ENCODE data around the gene SLC41A3.

SLC41A3 gene

DNA sequence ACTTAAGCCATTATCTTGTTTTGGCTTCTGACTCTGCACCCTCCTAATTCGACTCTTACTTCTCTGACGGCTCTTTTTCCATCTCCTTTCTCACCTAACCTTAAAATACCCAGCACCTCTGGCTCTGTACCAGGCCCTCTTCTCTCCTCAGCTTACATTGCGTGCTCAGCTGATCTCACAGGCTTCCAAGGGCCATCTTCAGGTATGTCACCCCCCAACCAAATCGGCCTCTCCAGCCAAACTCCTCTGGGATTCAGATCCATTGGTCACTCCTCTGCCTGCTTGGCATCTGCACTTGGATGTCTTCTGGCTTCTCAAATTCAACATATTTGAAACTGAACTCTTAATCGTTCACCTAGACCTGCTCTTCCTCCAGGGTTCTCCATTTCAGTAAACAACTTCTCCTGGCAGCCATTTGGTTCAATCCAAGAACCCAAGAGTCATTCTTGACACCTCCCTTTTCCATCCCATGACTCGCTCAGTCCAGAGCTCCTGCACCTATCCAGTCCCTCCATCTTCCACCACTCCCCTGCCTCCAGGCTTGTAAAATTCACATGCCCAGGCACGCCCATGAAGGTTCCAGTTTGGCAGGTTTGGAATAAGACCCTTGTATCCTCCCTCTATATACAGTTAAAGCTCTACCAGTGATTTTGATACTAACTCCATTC is 35.2 kb upstream of the SLC41A3 start:
- DNase-seq: no peak

DNA sequence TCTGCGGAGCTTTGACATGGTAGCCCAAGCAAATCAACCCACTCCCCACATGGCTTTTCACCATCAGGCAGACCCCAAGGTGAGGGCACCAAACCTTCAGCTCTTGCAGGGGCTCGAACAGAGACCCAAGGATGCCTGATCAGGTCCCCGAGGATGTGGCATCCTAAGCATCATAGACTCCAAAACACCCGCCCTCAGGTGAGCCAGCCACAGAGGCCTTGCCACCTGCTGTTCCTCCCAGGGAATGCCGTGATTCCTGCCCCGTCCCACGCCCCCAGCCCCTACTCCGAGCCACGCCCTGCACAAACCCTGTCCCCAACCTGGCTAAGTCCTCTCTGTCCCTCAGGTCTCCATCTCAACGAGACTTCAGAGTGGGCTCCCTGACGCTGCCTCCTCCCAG is 34.7 kb upstream of the SLC41A3 start:
- DNase-seq: no peak

DNA sequence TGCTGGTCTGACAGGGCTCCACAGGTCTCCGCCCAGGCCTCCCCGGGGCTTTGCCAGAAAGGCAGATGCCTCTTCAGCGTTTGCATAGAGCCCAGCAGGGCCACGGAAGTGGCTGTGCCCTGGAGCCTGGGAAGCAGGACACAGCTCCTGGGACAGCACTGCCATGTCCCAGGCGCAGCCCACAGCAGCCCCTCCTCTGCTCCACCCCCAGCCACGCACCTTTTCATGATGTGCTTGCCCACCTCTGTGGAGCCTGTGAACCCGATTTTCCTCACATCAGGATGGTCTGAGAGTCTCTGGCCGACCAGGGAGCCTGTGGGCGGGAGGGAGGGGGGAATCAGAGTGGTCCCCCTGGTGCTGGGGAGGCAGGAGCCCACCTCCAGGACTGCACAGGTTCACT is 33.9 kb upstream of the SLC41A3 start:
- DNase-seq: no peak

GRCh38 chr3:126117212-126117611 is 33.3 kb upstream of the SLC41A3 start:
- DNase-seq: no peak

- DNase-seq: no peak
Observed at GRCh38 chr3:126116526-126116925, 32.6 kb upstream of the SLC41A3 start.

GRCh38 chr3:126114443-126115386 is 30.8 kb upstream of the SLC41A3 start:
- DNase-seq: no peak

DNA sequence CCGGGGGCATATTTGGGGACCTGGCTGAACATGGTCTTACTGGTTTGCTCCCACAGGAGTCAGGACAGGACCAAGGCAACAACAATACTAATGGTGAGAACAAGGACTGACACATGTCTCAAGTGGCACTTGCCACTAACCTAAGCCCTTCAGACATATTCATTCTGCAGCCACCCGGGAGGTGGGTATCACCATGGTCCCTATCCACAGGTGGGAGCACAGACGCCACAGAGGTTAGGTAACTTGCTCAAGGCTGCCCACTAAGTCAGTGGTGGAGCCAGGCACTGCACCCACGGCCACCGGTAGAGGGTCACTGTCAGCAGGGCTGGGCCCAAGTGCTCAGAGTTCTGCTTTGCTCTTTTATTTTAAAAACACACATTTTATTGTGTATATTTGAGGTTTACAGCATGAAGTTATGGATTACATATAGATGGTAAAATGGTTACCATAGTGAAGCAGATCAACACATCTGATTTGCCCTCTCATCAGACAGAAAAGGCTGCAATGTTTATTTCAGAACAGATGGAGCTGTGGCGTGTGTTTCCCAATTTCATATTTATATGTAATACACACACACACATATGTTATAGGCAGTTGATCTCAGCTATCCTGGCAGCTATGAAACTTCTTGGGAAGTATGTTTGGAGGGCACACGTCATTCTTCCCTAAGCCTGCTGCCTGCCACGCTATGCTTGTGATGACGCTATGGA is 30.0 kb upstream of the SLC41A3 start:
- no peak for DNase-seq

DNA sequence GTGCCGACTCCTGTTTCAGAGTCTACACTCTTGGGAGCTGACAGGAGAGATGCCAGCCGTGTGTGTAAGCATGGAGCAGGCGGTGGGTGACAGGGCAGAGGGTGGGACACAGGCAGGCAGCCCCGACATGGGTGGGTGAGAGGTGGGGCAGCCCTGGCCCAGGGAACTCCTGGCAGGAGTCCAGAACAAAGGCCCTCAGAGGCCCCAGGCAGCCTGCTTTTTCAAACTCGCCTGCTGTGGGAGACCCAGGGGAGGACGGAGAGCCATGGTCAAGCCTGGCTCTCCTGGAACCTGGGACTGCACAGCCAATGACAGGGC is 29.3 kb upstream of the SLC41A3 start:
- no peak for DNase-seq

DNA sequence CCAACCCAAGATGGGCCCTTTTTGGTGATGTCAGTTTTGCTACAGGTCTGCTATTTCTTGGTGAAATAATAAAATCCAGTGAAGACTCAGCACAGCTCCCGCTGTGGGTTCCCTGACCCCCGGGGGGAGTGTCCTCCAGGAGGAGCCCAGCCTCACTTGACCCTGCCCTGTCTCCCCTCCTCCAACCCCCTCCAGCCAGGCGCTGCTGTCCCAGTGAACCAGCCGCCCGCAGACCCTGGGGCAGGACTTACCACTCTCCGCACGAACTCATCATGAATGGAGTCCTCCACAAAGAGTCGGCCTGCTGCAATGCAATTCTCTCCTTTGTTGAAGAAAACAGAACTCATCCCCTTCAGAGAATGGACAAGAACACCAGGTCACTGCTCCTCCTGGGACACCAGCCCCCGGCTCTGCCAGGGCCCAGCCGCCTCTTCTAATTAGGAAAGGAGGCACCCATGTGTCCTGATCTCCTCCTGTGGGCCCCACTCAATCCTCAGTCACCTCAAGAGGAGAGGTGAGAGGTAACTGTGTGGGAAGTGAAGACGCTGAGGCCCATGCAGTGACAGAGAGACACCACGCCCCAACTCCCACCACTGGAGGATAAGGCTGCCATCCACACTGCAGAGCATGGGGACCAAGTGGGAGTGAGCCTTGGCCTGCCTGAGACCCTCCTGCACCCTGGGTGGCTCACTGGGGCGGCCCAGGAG is 28.8 kb upstream of the SLC41A3 start:
- no peak for DNase-seq

GRCh38 chr3:126111566-126112475 is 27.9 kb upstream of the SLC41A3 start:
- DNase-seq: no peak

- no peak for DNase-seq
Observed at GRCh38 chr3:126111126-126111551, 27.2 kb upstream of the SLC41A3 start.

DNA sequence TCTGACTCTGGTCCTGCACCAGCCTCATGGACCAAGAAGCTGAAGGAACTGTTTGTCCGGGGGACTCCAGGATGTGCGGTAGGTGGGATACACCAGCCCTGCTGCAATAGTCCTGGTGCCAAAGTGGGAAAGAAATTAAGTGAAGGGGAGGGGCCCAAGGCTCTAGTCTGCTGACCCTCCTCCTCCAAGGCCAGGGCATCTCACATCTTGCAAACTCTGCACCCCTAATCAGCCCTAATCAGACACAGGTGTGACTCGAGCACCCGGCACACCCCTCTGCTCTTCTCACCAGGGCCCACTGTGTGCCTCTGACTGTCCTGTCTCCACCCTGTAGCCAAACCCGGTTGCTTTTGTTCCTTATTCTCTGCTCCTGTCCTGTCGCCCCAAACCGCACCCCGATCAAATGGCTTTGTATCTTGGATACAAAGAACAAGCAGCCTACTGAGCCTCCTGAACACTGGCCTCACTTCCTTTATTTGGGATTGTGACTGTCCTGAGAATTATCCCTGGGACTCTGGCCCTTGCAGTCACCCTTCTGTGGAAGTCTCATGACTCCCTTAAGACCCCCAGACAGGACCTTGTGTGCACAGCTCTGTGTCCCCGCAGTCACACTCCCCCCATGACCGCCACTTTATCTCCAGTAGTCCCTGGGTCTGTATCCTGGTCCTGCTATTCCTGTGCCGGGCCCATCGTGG is 26.7 kb upstream of the SLC41A3 start:
- DNase-seq: no peak

- DNase-seq: no peak
Observed at GRCh38 chr3:126109880-126110235, 25.9 kb upstream of the SLC41A3 start.

DNA sequence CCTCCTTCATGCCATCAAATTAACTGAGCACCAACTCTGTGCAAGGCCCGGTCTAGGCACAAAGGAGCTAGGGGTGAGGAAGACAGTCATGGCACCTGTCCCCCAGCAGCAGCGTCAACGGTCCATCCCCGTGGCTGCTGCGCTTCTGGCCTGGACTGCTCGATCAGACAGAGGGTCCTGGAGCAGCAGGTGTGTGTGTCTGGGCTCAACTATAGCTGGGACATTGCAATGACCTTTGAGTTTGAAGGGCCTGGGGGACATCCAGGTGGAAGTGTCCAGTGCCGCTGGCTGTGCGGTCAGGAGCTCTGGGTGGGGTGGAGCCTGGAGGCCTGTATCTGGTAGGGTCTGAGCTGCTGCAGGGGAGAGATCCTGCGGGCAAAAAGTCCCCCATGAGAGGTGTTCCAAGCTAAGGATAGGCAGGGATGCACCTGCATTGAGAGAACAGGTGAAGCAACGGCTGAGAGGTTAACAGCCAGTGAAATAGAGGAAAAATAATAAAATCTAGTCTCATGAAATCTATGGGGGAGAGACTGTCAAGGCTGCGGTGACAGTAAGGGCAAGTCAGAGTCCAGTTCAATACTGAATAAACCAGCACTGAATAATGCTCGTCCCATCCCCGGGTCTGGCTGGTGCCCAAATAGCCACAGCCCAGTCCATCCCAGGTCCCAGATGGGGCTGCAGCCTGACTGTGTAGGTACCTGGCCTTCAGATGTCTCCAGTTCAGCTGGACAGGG is 25.4 kb upstream of the SLC41A3 start:
- no peak for DNase-seq

GRCh38 chr3:126108676-126109050 is 24.7 kb upstream of the SLC41A3 start:
- DNase-seq: no peak

DNA sequence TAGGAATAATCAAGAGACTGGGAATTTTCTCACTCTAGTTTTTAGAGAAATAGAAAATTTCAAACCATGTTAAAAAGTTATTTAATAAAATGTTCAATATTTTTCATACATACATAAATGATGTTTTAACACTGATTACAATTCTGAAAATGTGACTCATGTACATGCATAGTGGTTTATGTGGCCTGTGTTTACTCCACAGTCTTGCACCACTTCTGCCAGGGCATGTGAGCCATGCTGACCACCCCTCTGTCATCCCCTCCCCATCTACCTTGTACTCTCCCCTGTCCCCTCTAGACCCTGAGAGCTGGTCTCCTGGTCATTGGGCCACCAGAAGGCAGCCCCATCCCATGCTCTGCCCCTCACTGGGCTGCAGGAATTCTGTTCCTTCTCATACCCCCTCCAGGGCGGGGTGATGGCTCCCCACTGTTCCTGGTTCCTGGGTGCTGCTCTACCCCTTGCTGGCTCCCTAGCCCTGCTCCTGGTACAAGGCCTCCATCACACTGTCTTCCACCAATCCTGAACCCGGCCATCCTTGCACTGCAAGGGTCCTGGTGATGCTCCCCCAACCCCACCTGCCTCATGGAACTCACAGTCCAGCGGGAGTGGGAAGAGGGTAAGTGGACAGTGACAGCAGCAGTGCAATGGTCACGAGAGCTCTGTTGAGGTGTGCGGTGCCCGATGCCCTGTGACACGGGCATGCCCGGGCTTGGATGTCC is 24.2 kb upstream of the SLC41A3 start:
- DNase-seq: no peak

DNA sequence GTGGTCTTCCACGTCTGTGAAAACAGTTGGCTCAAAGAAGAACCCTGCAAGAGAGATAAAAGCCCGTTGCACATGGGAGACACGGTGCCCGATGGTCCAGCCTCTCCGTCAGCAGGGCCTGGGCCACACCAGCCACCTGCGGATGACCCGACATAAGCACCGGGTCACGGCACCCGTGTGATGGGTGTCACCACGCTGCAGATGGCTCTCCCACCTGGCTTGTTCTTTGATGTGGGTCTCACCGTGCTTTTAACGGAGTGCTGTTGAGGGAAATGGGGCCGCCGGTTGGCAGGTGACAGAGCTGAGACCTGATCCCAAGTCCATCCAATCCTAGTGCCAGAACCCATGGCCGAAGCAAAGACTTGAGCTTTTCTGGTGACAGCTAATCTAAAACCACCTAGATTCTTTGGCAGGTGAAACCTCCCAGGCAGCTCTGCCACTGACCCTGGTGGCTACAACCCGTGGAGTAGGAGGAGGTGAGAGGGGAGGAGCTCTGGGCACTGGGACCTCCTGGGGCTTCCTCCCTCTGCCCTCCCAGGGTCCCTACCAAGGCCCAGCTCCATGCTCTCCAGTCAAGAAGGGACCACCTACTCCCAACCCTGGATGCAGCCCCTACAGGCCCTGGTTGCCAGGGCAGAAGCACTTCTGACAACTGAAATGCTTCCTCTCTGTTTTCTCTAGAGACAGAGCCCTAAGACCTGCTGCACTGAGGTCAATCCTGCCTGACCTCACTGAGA is 23.4 kb upstream of the SLC41A3 start:
- no peak for DNase-seq

- DNase-seq: no peak
Observed at GRCh38 chr3:126106336-126107202, 22.6 kb upstream of the SLC41A3 start.

All from central memory CD4-positive, alpha-beta T cell (primary cell).